HG03039 (cell line): ENCODE measurements around the gene PRSS21.

Experiments used
- ATAC-seq: cut with Tn5 transposase; IDR thresholded peaks from one replicate; pipeline ENCODE4 v1.9.1; 2021; ENCODE audit warnings: mild to moderate bottlenecking, moderate library complexity; ENCODE audit not compliant: unreplicated experiment

The PRSS21 gene

DNA sequence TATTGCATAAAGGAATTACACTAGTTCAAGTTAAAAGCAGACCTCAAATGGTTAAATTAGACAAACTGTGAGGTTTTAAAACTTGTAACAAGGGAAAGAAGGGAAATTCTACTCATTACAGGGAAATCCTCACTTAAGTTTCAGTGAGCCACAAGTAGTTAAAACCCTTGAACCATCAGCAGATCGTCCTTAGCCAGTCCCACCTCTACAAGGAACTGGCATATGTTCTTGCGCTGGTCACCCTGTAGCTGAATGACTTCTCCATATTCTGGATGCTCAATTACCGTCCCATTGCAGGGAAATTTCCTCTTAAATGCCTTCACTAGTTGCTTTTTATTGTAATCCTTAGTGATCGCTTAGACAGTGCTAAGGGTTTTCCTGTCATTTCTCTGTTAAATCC lies 5.5 kb downstream of the PRSS21 start:
- no peak for ATAC-seq

DNA sequence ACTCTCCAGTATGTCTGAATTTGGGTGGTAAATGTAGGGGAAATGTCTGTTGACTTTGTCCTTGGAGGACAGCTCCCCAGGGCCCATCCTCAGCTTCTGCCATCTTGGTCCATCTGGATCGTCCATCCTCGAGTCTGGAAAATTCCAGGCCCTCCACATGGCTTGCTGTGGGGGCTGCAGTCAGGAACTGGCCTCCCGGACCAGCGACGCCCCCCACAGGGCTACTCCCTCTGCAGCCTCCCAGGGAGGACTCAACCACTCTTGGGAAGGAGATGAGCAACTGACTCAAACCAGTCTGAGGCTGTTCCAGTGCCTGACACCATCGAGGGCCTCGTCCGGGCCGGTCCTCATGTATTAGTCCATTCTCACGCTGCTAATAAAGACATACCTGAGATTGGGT lies 7.6 kb downstream of the PRSS21 start:
- no peak for ATAC-seq

DNA sequence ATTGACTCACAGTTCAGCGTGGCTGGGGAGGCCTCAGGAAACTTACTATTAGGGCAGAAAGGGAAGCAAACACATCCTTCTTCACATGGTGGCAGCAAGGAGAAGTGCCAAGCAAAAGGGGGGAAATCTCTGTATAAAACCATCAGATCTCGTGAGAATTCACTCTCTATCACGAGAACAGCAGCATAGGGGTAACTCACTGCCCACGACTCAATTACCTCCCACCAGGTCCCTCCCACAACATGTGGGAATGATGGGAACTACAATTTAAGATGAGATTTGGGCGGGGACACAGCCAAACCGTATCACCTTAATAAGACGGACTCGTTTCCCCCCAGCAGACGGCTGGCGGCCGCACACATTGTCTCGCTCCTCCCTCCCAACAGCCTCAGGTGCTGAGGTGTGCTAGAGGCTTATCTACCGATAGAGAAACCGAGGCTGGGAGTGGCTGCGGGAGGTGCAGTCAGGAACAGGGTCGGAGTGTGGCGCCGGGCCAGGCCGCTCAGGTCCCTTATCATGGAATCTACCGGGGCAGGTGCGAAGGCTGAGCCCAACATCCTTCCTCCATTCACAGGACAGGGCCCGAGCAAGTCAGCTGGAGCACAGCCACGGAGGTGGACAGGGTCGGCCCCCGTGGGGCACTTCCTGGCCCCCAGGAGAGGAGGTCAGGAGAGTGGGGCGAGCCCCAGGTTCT lies 8.2 kb downstream of the PRSS21 start:
- ATAC-seq = no peak

DNA sequence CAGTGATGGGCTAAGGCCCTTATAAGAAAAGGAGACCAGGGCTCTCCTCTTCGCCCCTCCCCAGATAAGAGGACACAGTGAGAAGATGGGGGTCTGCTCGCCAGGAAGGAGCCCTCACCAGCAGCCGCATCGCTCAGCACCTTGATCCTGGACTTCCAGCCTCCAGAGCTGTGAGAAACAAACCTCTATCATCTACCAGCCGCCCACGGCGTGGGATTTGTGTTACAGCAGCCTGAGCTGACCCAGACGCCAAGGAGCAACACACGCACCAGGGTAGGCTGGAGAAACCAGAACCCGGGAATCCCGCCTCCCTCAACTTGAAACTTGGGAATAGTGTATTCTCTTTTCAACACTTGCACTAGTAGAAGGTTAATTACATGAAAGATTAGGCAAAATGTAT lies 8.9 kb downstream of the PRSS21 start:
- ATAC-seq = no peak

DNA sequence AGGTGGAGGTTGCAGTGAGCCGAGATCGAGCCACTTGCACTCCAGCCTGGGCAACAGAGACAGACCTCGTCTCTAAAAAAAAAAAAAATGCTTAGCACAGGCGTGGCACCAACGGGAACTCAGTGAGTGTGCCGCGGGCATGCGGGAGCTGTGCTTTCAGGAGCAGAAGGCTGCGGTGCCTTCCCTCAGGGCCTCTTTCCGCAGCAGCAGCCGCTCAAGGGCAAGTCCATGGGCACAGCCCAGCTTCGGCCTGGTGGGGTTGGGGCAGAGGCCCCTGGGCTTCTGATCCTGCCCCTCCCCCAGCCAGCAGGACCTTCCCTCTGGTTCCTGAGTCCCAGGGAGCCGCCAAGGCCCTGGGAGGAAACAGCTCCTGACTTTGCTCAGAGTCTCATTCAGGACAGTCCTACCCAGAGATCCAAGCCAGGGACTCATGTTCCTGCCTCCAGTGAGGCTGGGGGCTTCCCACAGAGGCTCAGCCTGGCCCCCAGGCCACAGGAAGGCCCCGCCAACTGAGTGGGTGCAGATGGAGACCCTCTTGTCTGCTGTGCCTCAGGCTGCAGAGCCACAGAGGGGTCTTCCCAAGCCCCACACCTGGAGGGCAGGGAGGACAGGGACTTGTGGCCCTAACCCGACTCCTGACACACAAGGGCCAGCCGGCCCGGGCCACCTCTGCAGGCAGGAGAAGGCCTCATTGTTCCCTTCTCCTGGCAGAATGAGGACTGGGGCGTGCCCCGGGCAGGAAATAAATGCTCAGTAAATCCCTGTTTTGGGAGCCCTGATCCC lies 9.7 kb downstream of the PRSS21 start:
- ATAC-seq = no peak

DNA sequence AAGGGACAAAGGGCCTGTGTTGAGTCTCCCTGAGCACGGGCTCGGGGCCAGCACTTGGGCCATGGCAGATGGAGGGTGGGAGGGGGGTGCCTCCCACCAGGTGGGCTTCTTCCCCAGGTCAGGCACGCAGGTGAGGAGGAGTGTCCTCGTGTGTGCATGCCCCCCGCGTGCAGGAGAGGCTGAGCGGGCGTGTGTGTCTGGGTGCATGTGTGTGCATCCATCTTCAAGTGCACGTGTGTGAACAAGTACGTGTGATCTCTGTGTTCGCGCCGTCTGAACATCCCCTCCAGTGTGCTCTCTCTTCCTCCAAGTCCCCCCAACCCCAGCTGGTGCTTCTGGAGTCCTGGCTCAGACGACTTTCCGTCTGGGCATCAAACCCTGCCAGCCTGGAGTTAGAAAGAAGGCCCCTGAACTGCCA lies 10.3 kb downstream of the PRSS21 start:
- no peak for ATAC-seq

DNA sequence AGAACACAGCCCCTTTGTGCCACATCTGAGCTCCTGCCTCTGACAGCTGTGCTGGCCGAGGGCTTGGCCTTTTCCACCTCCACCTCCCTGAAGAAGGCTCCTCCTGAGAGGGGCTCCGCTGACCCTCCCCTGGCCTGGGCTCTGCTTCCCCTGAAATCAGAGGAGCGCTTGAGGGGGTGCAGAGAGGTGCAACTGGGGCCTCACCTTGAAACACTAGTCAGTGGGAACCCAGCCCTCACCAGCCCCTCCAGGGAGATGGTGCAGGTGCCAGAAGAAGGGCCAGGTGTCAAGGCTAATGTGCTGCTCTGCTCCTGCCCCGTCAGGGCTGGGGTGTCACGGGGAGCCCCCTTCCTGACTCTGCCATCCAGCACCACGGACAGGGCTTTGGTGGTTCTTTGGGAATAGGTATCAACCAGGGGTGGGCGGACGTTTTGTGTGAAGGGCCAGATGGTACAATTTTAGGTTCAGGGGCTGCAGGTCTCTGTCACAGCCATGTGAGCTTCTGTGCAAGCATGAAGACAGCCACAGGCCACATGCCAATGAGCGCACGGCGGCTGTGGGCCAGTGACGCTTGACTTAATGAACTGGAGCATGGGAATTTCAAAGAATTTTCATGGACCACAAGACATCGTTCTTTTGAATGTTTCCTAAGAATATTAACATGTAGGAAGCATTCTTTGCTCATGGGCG lies 10.9 kb downstream of the PRSS21 start:
- ATAC-seq = no peak

DNA sequence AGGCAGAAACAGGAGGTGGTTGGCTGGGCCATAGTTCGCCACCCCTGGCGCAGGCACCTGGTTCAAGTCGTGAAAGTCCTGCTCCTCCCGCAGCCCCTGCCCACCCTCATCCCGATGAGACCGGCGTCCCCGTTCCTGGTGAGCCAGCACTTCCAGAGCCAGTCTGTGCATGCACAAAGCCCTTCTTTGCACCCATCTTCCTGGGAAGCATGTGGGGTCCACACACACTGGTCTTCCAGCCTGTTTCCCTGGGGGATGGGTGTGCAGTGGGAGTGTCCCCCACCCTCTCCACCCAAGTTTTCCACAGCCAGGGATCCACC lies 11.4 kb downstream of the PRSS21 start:
- ATAC-seq = no peak

DNA sequence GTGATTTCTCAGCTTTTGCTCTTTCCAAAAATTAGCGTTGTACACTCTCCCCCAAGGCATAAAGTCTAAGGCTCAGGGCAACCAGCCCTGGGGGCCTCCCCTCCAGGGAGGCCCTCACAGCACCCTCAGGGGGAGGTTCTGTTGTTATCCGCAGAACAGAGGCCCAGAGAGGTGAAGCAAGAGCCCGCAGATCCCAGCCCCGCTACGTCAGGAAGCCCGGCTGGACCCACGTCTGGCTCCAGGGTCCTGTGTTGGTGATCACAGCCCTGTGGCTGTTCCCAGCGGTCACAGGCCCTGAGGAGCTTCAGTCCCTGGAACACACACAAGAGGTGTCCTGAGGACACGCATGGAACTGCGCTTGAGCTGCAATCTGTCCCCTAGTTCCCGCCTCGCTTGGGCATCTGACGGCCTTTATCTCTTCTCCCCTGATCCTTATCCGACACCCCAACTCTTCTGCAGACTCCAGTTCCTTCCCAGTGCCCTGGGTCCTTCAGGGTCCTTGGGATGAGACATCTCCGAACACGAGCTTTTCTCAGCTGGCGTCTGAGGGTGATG lies 11.9 kb downstream of the PRSS21 start:
- no peak for ATAC-seq

DNA sequence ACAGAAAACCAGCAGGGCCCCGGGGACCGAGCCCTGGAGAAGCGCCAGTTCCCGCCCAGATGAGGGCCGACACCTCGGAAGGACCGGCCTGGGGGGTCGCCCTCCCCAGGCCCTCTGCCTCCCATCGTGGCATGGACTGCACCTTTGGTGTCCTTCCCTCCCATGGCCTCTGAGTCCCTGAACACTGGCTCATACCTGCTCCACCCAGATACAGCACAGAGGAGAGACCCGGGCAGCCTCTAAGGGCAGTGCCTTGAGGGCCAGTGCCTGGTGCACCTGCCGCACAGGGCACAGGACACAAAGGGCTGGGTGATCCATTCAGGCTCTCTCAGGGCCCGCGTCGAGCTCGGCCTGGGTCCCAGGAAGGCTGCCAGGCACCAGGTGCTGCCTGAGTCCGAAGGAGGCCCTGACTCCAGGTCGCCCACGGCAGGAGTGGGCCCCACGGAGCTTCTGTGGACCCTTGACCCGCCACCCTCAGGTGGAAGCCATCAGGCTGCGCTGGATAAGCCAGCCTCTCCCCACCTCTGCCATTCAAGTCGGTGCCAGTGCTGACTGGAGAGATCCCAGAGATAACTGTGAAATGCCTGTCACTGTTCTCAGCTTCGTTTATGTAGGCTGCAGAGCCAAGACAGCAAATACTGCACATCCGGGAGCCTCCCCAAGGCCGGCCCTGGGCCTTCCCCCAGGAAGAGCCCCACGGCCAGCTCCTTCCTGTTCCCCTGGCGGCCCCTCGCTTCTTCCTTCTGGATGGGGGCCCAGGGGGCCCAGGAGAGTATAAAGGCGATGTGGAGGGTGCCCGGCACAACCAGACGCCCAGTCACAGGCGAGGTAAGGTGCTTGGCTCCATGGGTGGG lies 12.7 kb downstream of the PRSS21 start, which contains the start of gene ZG16B:
Gene ZG16B (plus strand): TSS at position 803 of the 854 bp plus-strand sequence. CDS start 139 bp downstream, outside the sequence.
- no peak for ATAC-seq

DNA sequence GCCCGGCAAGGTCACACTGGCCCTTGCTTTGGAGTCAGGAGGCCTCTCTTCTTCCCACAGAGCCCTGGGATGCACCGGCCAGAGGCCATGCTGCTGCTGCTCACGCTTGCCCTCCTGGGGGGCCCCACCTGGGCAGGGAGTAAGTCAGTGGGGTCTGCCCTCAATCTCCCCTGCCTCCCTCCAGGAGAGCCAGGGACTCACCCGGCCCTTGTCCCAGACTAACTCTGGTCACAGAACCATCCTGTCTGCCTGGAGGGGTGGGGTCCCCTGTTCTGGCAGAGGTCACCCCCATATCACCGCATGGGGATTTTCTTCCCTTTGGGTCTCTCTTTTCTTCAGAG lies 13.3 kb downstream of the PRSS21 start:
- ATAC-seq = no peak

DNA sequence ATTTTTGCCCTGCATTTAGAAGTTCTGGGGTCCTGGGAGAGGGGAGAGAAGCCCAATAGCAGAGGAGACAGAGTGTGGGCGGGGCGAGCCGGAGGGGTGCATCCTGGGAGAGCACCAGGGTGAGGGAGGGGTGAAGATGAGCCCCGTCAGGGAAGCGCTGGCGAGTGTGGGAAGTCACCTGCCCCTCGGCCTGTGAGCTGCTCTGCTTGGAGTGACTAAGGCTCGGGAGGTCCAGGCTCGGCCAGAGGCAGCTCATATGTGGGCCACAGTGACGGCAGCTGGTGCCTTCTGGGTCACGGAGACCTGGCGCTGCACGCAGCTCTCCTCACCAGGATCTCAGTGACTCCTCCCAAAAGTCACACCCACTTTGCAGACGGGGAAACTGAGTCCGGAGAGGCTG lies 14.2 kb downstream of the PRSS21 start:
- ATAC-seq = no peak

DNA sequence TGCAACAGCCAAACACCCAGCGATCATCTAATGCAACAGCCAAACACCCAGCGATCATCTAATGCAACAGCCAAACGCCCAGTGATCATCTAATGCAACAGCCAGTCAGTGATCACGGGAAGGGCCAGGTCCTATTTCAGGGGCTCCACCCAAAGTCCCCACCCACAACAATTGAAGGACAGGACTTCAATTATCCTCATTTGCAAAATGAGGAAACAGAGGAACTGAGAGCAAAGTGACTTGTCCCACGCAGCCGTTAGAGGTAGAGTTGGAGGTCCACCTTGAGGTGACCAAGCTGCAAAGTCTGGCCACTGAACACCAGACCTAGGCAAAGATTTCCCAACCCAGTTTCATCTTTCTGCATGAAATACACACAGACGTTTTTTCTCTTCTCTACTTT lies 16.7 kb downstream of the PRSS21 start:
- no peak for ATAC-seq

DNA sequence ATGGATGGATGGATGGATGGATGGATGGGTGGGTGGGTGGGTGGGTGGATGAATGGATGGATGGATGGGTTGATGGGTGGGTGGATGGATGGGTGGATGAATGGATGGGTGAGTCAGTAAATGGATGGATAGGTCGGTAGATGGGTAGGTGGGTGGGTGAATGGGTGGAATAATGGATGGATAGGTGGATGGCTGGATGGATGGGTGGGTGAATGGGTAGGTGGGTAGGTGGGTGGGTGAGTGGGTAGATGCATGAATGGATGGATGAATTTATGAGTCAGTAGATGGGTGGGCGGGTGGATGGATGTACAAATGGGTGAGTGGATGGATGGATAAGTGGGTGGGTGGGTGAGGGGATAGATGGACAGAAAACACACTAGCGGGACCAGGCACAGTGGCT lies 17.9 kb downstream of the PRSS21 start:
- no peak for ATAC-seq

DNA sequence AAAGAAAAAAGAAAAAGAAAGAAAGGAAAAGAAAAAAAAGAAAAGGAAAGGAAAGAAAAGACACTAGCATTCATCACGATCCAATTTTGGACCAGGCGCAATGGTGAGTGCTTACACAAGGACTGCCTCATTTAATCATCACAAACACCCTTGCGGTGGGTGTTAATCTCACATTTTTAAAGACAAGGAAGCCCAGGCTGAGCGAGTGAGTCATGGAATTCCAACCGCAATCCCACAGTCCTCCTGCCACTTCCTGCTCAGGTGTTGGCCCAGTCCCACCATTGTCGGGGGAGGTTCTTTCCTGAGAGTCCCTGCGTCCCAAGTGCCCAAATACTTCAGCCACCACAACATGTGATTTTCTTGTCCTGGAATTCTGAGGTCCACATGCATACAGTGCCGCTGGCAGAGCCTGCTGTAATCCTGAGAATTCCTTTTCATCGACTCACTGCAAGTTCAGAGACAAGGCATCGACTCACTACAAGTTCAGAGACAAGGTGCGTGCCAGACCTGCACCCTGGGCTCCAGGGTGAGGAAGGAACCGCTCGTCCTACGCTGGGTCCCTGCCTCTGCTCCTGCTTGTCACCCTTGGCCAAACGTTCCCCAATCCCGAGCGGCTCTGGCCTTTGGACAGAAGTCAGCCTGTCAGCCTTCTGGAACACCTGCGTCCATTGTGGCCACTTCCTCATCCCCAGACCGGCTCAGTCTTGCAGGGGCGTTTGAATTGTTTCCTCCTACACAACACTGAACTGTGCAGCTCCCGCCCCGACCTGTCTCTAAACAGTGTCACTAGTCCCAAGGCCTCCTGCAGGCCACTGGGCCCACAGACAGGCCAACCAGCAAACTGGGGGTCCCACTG lies 18.8 kb downstream of the PRSS21 start:
- no peak for ATAC-seq

DNA sequence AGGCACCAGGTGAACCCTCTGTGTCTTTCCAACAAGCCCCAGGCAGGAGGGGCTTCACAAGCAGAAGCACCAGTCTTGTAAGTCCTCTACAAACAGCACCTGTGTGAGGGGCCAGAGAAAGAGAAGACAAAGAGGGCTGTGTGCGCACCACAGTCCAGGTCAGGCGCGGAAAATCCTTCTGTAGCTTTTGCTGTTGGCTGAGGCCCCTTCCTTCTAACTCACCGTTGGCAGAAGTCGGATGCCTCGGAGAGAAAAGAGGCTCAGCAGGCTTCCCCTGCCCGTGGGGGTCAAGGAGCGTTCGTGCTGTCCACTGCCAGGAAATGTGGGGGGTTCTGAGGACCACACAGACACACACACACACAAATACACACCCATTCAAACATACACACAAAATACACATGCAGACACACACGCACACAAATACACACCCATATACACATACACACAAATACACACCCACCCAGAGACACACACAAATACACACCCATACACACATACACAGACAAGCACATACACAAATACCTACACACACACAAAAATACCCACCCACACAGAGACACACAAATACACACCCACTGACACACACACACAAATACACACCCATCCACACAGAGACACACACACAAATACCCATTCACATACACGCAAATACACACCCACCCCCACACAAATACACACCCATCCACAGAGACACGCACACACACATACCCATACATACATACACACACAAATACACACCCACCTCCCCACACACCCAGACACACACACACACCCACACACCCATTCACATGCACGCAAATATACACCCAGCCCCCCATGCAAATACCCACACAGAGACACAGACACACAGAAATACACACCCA lies 19.8 kb downstream of the PRSS21 start:
- no peak for ATAC-seq

DNA sequence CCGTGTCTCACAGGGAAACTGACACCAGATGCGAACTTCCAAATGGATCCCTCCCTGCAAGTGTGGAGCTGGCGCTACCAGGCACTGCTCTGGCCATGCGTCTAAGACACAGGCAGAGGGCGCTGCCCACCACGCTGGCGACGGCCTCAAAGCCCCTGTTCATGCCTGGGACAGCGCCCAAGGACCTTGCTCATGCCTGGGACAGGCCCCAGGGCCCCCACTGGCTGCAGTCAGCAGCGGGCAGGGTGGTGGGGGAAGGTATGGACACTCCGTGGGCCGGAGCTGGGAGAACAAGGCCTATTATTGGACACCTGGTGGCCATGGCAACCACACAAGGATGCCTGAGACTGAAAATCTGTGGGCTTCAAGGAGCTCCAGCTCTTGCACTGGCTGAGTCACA lies 21.9 kb downstream of the PRSS21 start:
- no peak for ATAC-seq

DNA sequence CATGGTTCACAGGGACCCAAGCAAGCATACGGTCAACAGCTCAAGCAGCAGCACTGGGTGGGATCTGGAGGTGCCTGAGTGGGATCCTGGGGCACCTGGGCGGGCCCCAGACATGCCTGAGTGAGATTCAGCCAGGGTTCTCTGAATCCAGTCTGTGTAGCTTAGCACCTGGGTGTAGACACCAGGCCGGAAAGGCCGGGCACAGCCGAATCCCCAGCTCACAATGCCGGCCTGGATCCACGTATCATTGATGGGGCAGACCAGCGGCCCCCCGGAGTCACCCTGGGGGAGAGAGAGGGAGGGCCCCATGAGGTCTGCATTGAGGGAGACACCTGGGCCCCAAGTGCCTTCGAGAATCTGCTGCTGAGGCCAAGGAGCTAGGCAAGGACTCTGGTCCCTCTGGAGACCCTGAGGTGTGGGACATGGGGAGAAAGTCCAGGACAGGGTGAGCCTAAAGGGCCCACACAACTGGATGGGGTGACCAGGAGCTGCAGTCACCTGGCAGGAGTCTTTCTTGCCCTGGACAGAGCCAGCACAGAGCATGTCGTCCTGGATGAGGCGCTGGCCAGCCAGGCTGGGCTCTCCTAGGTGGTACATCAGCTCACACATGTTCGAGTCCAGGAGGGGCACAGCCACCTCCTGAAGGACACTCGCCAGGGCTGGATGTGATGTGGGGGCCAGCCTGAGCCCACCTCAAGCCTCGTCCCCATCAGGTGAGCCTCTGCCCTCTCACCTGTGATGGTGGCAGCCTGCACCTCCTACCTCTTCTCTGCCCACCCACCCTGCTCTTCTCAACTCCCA lies 22.8 kb downstream of the PRSS21 start:
- ATAC-seq = no peak
